Activated CD4-positive, alpha-beta T cell treated with anti-CD3 and anti-CD28 coated beads, Interleukin-2, amount 50 U/mL, for 48 hours (primary cell): ENCODE data around the gene MTR.
"Not testable (repeated sequence)": the region's sequence is repeated elsewhere in the genome, so short reads cannot be mapped to it uniquely, and the experiment has no call there.

ENCODE experiments used
- DNase-seq, 2 experiments: peaks; one replicate each; pipeline ENCODE4 v3.0.0-alpha.2; 2020

MTR gene

DNA sequence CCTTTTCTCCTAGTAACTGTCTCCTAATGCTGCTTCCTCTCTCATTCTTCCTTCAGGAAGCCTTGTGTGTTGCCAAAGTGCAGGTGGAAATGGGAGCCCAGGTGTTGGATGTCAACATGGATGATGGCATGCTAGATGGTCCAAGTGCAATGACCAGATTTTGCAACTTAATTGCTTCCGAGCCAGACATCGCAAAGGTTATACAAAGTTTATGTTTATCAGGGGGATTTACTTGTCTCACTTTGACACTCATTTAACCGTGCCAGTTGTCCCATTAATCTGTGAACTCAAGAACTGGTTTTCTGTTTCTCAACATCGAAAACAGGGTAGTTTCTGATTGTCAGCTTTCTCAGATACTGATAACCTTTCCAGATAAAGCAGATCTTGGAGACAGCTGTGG is 40.4 kb downstream of the MTR start:
- no peak for DNase-seq

DNA sequence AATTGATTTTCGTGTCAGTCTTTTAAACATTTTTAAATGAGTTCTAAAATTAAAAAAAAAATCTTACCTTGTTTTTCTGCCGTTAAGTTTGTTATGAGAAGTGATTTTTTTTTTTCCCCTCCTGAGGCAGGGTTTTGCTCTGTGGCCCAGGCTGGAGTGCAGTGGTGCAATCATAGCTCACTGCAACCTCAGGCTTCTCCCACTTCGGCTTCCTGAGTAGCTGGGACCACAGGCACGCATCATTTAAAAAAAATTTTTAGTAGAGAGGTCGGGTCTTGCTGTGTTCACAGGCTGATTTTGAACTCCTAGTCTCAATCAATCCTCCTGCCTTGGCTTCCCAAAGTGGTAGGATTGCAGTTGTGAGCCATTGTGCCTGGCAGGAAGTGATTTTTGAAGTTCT is 41.1 kb downstream of the MTR start:
- DNase-seq: no peak

DNA sequence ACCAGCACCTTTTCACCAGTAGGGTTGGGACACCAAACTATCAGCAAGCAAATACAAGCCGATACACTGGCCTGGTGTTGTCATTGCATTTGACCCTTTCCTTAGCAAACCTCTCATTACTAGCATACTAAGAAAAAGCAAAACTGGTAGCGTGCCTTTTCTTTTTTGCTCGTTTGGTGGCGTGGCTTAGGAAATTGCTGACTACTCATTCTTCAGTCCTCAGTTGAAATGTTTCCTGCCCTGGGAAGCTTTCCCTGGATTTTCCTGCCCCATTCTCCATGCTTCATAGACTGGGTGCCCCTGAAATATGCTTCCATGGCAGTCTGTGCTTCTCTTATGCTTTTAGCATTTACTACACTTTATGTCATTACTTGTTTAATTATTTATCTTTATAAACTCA is 42.0 kb downstream of the MTR start:
- no peak for DNase-seq

DNA sequence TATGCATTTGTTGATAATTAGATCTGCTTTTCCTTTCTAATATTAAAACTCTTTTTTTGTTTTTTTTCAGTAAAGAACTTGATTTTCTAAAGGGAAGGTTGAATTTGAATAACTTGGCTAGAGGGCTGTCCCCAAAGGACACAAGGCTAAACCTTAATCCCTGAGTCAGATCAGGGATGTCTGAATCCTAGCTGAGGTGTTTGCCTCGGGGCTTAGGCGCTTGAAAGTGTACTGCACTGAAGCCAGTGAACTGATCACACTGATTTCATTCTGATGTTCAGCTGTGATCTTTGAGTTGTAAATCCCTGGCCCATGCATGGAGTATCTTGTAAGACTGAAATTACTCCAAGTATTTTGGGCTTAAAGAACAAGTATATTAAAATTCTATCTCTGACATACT is 42.8 kb downstream of the MTR start:
- no peak for DNase-seq

DNA sequence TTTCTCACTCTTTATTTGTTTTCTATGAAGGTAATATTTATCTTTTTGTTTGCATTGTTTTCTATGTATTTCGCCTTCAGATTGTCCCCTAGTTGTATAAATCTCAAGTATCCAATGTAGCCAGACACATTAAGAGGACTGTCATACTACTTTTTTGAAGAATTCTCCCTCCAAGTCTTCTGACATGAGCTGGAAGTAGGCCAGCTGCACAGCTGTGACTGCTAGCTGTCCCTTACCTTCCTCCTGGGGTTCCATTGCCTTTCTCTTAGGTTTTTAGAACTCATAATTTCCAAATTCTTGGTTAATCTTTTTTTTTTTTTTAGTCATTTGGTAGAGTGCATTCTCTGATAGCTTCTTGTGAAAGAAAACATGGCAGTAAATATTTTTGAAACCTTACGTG is 46.2 kb downstream of the MTR start:
- DNase-seq: no peak

DNA sequence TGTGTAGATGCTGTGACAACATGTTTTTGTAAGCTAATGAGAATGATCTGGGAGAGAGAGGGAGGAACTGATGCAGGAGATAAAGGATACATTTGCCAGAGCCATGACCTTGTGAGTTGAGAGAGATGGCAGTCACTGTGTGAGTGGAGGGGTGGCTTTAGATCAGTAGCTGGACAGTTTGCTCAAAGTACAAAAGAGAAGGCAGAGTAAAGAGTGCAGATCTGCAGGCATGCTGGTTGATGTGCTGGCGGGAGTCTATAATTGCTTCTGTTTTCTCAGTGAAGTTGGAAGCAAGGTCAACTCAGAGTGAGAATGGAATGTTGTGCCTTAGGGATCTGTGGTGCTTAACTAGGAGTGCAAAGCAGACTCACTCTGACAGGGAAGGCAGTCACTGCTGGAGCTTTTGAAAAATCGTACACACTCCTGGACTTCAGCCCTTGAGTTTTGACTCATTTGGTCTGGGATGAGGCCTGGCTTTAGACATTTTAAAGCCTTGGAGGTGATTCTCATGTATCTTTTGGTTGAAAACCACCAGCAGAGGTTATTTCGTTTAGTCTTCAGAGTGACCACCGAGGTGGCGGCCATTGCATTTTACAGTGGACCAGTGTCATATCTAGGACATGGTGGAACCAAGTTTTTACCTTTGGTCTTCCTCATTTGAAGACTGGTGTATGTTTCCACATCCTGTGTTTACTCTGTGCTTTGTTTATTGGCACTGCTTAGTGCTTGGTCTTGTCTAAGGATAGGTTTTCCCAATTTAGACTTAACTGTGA is 49.6 kb downstream of the MTR start:
- no peak for DNase-seq

DNA sequence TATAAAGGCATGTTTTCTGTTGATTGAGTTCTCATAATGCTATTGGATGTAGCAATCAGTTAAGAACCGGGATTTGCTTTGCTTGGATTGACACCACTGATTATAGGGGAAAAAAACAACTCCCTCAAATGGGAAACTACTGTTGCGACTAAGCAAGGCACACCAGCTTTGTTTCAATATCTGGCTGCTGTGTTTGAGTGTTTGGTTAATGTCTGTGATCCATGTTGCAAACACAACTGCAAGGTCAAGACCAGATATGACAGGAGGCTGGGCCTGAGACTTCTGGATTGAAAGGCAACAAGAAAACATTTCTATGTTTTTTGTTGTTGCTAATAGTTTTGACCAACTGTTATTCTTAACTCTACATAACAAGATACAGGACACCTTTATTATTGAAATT is 50.7 kb downstream of the MTR start:
- no peak for DNase-seq

DNA sequence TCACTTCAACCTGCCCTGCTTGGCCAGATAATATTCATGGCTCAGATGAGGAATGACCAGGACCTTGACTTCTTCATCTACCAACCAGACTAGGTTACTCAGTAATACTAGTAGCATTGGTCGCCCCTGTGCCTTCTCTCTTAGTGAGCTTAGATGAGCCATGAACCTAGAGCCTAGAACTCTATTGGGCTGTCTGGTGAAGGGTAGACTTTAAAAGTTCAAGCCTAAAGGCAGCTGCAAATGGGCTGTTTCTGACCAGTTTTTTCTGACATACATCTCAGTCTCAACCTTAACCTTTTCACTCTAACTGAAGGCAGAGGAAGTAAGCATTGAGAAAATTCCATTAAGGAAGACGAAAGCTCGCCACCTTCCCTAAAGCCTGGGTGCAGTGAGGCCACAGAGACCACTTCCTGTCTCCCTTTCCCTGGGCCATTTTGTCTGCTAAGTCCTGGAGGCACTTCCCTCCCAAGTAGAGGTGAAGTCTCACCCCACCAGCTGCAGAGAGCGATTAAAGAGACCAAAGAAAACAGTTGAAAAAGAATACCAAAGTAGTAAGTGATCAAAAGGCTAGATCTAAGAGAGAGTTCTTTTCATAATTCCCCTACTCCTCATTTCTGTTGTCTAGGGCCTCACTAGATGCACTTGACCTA is 53.3 kb downstream of the MTR start:
- no peak for DNase-seq

DNA sequence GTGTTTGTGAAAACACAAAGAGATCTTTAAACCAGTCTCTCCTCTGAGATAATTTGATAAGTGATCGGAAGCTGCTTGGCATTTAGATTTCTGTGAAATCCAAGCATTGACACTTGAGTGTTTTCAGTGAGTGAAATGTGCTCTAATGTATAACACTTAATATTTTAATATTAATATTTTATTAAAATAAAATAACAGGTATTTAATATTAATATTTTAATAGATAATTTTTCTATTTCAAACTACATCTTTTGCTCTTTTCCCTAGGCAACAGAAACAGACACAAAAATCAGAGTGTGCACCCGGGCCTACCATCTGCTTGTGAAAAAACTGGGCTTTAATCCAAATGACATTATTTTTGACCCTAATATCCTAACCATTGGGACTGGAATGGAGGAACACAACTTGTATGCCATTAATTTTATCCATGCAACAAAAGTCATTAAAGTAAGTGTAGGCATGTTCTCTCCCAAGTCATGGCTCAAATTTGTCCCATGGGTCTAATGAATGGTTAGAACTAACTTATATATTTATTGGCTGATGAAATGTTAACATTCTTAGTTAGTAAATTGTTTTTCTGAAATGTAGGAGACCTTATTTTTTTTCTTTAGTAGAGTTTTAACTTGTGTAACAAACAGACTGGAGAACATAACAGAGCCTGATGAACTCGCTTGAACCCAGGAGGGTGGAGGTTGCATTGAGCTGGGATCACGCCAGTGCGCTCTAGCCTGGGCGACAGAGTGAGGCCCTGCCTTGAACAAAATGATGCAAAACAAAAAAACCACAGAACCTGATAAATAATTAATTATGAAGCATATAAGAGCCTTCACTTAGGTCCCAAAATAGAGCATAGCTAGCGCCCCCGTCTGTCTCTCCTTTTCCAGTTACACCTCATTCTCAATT is 55.2 kb downstream of the MTR start:
- DNase-seq: no peak

DNA sequence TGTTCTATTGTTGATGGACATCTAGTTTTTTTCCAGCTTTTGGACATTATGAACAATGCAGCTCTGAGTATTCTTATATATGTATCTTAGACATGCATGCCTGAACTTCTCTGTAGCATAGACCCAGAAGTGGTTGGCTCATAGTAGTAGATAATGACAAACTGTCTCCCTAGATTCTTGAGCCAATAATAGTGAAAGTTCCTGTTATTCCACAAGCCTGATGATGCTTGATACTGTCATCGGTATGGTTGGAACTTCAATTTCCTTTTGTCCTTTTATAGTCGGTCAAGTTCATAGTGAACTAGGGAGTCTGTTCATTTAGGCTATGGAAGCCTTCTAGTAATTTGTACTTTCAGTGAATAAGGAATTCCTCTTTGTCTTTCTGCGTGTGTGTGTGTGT is 56.8 kb downstream of the MTR start:
- DNase-seq: no peak

DNA sequence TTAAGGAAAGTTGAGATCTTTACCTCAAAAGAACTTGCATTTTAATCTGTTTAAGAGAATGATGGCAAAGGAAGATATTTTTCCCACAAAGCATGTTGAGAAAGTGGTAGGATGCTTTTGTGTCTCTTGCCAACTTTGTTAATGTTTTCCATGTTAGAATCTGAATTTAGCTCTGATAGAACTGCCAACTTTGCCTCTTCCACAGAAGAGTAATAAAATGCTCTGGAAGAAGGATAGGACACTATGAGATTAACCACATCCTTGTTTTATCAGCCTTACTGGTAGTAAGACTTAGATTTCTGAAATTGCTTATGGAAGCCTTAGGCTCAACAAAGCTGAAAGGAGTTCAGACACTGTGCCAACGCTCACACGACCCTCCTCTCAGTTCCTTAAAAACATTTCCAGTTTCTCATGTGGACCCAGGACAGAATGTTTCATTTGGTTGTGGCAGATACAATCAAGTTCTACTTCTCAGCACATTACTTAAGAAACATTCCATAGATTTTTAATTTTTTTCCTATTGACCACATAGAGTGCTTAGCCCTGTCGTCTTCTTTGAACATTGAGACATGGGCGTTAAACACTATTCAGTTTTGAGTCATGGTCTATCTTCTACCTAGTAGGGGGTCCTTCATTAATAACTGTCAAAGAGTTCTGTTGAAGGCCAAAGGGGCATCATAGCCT is 59.0 kb downstream of the MTR start:
- DNase-seq: no peak

DNA sequence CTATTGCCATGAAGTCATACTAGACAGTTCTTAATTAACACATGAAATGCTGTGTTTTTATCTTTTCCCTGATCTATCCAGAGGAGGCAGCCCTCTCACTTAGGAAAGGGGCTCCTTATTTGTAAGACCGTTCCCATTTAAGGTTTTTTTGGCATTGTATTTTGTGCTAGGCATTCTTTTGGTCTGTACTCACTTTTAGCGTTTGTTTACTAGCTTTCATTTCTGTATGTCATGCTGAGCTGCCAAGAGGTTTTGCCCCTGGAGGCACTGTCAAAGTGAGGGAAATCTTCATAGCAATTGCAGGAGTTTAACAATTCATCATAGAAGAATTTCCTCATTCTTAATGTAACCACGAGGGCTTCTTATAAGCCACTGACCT is 59.5 kb downstream of the MTR start:
- no peak for DNase-seq

DNA sequence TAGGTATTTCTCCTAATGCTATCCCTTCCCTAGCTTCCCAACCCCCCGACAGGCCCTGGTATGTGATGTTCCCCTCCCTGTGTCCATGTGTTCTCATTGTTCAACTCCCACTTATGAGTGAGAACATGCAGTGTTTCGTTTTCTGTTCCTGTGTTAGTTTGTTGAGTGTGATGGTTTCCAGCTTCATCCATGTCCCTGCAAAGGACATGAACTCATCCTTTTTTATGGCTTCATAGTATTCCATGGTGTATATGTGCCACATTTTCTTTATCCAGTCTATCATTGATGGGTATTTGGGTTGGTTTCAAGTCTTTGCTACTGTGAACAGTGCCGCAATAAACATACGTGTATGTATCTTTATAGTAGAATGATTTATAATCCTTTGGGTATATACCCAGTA is 61.6 kb downstream of the MTR start:
- DNase-seq: not testable (repeated sequence)

DNA sequence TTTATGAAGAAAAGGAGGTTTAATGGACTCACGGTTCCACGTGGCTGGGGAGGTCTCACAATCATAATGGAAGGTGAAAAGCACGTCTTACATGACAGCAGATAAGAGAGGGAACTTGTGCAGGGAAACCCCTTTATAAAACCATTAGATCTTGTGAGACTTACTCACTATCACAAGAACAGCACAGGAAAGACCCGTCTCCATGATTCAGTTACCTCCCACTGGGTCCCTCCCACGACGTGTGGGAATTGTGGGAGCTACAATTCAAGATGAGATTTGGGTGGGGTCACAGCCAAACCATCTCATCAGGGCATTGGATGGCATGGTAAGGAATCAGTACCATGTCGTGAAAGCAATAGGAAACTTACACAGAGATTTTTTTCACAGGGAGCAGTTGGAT is 63.1 kb downstream of the MTR start:
- no peak for DNase-seq

DNA sequence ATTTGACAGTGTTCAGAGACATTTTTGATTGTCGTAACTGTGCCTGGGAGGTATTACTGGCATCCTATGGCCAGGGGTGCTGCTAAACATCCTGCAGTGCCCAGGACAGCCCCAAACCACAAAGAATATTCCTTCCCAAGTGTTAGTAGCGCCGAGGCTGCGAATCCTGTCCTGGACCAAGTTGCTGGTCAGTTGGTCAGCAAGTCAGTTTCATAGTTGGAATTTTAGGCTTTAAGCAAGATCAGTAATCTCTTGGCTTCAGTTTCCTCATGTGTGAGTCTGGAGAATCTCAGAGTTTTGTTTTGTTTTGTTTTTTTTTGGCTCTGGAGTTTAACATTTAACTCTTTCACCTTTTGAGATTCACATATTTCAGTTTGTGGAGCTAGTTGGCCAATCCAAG is 65.0 kb downstream of the MTR start:
- no peak for DNase-seq

DNA sequence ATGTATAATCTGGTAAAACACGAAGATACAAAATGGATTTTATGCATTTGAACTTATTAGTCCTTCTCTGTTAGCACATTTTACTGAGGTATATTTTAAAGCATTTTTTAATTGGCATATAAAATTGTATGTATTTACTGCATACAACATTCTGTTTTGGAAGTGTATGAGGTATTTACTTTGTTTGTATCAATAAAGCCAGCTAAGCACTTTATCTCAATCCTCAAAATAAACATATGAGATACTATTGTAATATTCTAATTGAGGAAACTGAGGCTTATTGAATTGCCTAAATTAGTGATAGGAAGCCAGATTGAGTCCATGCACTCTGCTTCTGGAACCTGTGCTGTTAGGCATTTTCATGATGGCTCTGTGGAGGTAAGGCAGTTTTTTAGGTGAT is 65.6 kb downstream of the MTR start:
- no peak for DNase-seq

DNA sequence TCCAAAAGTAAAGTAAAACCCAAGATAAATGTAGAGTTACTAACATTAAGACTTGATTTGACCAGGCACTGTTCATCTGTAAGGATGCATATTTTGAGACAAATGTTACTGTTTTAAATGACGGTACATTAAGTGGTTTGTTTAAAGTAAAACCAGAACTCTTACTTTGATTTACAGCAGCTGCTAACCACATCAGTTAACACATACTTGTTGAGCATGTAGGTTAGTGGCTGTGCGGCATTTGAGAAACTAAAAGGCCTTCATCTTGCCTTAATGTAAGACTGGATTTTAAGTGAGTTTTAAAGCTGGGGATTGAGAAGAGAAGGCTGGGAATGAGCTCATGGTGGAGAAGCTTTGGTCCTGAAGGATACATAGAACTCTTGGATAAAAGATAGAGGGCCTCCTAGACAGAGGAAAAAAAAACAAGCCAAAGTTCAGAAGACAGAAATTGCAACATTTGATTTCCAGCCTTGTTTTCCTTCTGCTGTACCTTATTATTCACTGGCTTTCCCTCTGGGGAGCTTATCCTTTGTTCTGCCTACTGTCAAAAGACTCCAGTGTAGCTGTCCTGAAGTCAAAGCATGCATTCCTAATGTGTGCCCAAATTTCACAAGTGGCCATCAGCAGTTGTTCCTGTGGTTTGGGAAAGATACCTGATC is 66.6 kb downstream of the MTR start:
- DNase-seq: no peak

DNA sequence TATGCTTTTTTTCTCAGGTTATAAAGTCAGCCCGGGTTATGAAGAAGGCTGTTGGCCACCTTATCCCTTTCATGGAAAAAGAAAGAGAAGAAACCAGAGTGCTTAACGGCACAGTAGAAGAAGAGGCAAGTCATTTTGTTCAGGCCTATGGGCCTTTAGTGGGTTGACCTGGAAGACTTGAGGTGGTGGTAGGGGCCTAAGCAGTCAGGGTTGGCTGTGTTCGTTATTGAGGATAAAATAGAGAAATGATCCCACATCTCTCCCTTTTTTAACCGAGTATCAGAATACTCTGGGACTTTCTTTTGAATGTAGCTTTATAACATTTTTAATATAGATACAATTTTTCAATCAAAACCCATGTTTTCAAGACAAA is 67.1 kb downstream of the MTR start:
- no peak for DNase-seq

DNA sequence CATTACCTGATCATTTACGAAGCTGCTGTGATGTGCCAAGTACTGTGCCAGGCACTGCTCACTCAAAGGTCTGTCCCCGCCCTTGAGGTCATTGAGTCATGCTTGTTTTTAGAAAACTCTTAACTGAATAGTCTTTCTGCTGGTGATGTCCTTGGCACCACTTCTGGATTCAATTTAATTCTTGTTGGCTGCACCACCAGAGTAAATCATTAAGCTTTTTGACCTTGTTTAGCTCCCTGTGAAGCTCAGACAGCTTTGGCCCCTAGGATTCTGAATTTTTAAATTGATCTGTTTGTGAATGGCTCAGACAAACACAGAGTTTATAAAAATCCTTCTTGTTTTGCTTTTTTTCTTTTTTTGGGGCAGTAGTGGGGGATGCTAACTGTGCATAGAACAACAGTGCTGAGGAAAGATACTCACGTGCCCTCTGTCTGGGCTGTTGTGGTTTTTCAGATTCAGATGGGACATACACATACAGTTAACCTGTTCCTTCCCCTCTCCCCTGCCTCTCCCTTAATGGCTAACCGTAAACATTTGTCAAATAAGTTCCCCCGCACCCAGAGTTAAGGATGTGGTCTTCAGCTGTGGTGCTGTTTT is 67.6 kb downstream of the MTR start:
- no peak for DNase-seq

DNA sequence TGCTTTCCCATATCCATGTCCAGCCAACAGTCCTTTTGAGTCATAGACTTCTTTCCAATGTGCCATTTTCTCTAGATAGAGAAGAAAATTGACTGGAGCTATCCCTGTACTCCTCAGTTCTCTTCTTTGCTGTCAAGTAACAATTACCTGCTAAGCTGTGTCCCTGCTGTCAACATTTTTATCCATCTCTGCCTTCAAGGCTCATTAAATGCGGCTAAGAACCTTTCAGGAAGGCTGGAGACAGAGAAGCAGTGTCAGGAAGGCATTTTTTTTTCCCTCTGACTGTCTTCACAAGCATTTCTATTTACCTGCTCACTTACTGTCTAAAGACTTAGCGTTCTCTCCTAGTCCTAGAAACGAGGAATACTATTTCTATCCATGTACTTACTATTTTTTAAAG is 69.1 kb downstream of the MTR start:
- DNase-seq: no peak

DNA sequence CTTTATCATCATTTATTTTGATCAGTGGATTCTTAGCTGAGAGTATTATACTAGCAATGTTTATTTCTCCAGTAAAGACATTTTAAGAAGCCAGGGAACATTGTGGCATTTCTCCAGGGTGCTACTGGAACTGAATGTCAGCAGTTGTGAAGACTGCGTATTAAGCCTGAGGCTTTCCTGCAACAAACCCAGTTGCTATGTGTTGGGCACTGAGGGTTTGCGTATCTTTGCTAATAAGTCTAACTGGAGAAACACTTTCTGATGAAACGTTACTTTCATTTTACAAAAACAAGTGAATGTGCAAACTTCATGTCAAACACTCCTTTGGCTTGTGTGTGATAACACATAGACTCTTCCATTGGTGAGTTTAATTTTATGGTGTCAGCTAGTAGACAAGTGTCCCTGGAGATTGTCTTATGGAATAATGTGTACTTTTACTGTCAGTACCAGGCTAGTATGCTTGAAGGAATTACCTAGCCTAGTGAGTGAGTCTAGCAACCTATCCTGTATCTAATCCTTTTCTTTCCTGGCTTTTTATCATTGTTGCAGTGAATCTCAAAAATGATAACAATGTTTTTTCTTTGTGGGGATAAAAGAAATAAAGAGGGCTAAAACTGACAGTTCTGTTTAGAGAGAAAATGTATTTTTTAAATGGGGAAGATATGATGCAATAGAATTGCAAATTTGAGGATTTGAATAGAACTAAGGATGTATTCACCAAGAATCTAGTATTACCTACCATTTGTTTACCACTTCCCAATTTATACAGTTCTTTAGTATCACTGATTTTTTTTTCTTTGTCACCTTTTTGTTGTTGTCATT is 70.1 kb downstream of the MTR start:
- DNase-seq: no peak

DNA sequence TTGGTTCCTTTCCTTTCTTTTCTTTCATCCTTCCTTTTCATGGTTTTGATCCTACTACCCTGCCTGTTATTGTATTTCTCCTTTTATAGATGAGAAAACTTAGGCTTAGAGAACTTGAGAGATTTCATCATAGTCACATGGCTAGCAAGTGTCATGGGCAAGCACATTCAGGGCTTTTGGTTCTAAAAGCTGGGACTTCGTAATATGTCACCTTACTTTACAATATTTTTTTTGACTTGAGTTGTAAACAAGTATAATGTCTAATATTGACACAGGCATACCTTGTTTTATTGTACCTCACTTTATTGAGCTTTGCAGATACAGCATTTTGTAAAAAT is 70.7 kb downstream of the MTR start:
- DNase-seq: no peak
